Spleen (tissue), 7 donors: ENCODE measurements around the gene ARHGEF5.
"Not testable (repeated sequence)": the region's sequence is repeated elsewhere in the genome, so short reads cannot be mapped to it uniquely, and the experiment has no call there.

Source experiments
- POLR2AphosphoS5 ChIP-seq, 3 donors: sonication (generic); formaldehyde crosslinking; IDR thresholded peaks; one replicate each; pipeline ENCODE4 v1.5.1; 2017; ENCODE audit warnings: antibody characterized with exemption in 3 of 3
- TF ChIP-seq, protein P1 (sequence below), 11 experiments: fragments of 200-600 bp in 7 of 11; fragments of 450-650 bp in 4 of 11; sonication (generic) in 4 of 11; IDR thresholded peaks in 8 of 11; conservative IDR thresholded peaks in 3 of 11; 1 replicate in 7 of 11; 2 replicates in 4 of 11; pipeline versions ENCODE4 v1.4.0 to v1.8.0; 2016 to 2021; ENCODE audit warnings: antibody characterized with exemption in 11 of 11, inconsistent platforms in 4 of 11, mild to moderate bottlenecking in 1 of 11
- donor health status: DM: no; HTN: no; CAD: no; lungs with moderate emphysema.
- donor health status: DM: no; HTN: no; CAD: no.
- donor health status: DM: no; HTN: no; CAD: no.

DNA sequence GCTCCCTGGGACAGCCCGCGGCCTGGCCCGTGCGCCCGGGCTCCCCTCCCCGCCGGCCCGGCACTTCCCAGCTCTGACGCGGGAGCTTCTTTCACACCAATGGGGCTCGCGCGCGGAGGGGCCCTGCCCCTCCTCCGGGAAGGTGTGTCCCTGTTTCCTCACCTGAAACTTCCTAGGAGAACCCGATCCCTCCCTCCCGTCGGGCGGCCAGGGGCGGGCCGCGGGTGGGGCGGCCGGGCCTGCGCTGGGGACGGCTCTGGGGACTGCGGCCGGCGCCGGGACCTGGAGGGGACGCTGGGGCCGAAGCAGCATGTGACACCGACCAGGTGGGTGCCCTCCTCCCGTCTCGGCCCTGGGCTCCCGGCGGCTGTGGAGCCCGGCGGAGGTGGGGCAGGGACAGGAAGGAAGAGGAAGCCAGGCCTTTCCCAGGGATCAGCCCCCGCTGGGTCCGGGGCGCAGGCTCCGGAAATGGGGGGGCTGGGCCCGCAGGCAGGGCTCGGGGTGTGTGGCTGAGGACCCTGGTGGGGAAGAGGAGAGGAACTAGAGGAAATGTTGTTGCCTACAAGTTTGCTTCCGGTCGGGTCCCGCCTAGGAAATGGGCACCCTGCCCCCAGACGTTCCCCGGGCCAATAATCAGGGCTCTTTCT, at the start of gene ARHGEF5:
- TF ChIP-seq, protein P1, sequence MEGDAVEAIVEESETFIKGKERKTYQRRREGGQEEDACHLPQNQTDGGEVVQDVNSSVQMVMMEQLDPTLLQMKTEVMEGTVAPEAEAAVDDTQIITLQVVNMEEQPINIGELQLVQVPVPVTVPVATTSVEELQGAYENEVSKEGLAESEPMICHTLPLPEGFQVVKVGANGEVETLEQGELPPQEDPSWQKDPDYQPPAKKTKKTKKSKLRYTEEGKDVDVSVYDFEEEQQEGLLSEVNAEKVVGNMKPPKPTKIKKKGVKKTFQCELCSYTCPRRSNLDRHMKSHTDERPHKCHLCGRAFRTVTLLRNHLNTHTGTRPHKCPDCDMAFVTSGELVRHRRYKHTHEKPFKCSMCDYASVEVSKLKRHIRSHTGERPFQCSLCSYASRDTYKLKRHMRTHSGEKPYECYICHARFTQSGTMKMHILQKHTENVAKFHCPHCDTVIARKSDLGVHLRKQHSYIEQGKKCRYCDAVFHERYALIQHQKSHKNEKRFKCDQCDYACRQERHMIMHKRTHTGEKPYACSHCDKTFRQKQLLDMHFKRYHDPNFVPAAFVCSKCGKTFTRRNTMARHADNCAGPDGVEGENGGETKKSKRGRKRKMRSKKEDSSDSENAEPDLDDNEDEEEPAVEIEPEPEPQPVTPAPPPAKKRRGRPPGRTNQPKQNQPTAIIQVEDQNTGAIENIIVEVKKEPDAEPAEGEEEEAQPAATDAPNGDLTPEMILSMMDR (IDR thresholded peaks at IDR 0.05 in 8 of 11, conservative IDR thresholded peaks at IDR 0.05 in 3 of 11): not testable (repeated sequence)
- TF ChIP-seq POLR2AphosphoS5 (IDR thresholded peaks at IDR 0.05): not testable (repeated sequence)
